Epithelial cell of proximal tubule (primary cell): ENCODE data around the gene ZNF750. TPM values are rescaled to one million over a fixed set of nuclear protein-coding genes. Genes with fewer than 3 reads are reported as not detected.

Experiments used
- DNase-seq: peaks from one replicate; pipeline ENCODE4 v3.0.0-alpha.2; 2011; ENCODE audit warnings: low read depth
- H3K4me3 ChIP-seq: 2 replicates; pipeline ENCODE4 v1.5.1; 2011; ENCODE audit warnings: low read depth, mild to moderate bottlenecking, low read length
- CTCF ChIP-seq: conservative IDR thresholded peaks from 2 replicates; pipeline ENCODE4 v1.5.1; 2012; ENCODE audit warnings: low read depth, mild to moderate bottlenecking, low read length
- total RNA-seq: library from RNA; depleted of rRNA; stranded (reverse); fragments of >200 nt; gene quantifications from 2 replicates; pipeline ENCODE4 v1.2.3, GENCODE V29; 2015

The ZNF750 gene
- total RNA-seq, 1 donor from 2014 or later, result 0.40 TPM

GRCh38 chr17:82872591-82873520, 33.0 kb upstream of the ZNF750 start:
- H3K4me3 ChIP-seq, result no peak overlapping the region
- DNase-seq, result no peak
- TF ChIP-seq CTCF, result no peak

GRCh38 chr17:82871776-82872561, 32.1 kb upstream of the ZNF750 start:
- TF ChIP-seq CTCF, result no peak

GRCh38 chr17:82871056-82871775, 31.4 kb upstream of the ZNF750 start:
- DNase-seq, result no peak
- TF ChIP-seq CTCF, result no peak
- no peak overlapping the region for H3K4me3 ChIP-seq

More at GRCh38 chr17:82871776-82872561, 32.1 kb upstream of the ZNF750 start:
- DNase-seq, result no peak
- no peak overlapping the region for H3K4me3 ChIP-seq

- no peak for DNase-seq
- no peak overlapping the region for H3K4me3 ChIP-seq
- TF ChIP-seq CTCF, result no peak
Measured at GRCh38 chr17:82870541-82870940, 30.7 kb upstream of the ZNF750 start.

GRCh38 chr17:82870091-82870491, 30.3 kb upstream of the ZNF750 start:
- DNase-seq, result no peak
- no peak for TF ChIP-seq CTCF
- H3K4me3 ChIP-seq, result no peak overlapping the region

- no peak for DNase-seq
- TF ChIP-seq CTCF, result no peak
- H3K4me3 ChIP-seq, result no peak overlapping the region
Measured at GRCh38 chr17:82869536-82869935, 29.7 kb upstream of the ZNF750 start.
